ENCODE measurements around the gene MSX2.

Gene MSX2

GRCh38 chr5:174777583-174777982 lies 53.2 kb downstream of the MSX2 start:
- no peak for DNase-seq

All from CD4-positive, alpha-beta T cell treated with Interleukin-10 for 1 hour (primary cell).